K562 (cell line): ENCODE results near the gene PLPPR4. TPM values are rescaled to one million over a fixed set of nuclear protein-coding genes. Genes with fewer than 3 reads are reported as not detected.

ENCODE experiments used
- ATAC-seq: fragments of 200-7000 bp; cut with Tn5 transposase; 3 replicates; pipeline ENCODE4 v1.9.1; 2020; ENCODE audit warnings: moderate library complexity
- BruUV-seq: library from RNA; stranded (reverse); fragments of 400-500 nt; replicated peaks from 2 replicates; lab custom pipeline; 2021; lab: Mats Ljungman, UMichigan
- CTCF ChIA-PET: fragments of 300-600 bp; formaldehyde crosslinking; extraction: SDS; loops from one replicate; lab custom pipeline; 2021; ENCODE audit warnings: low intra/inter-chr PET ratio; lab: Yijun Ruan, JAX
- POLR2A ChIA-PET: fragments of 300-600, 350-650 bp; sonication (Branson Sonifier 250); formaldehyde crosslinking; extraction: SDS; loops from one replicate; lab custom pipeline; 2021; ENCODE audit warnings: antibody characterized with exemption, inconsistent platforms; lab: Yijun Ruan, JAX
- DNase-seq, 4 experiments: peaks; one replicate each; pipeline versions ENCODE4 v3.0.0 to v3.0.0-alpha.2; 2011 to 2018; ENCODE audit warnings: low spot score in 3 of 4, mixed read lengths in 3 of 4; ENCODE audit errors: extremely low read depth in 1 of 4
- FAIRE-seq: peaks from 2 replicates; lab custom pipeline; 2011; peaks lifted over from hg19 to GRCh38; lab: Jason Lieb, UNC
- H2AFZ ChIP-seq: 2 replicates; pipeline ENCODE4 v1.6.0; 2011; ENCODE audit warnings: low read depth, low read length, control low read depth, inconsistent platforms
- H3K27ac ChIP-seq: fragments of 200-600 bp; 3 replicates; pipeline ENCODE4 v1.8.0; 2011; ENCODE audit warnings: low read depth, mild to moderate bottlenecking, control low read depth, inconsistent platforms, low read length, moderate library complexity, mixed read lengths; ENCODE audit errors: extremely low read depth
- H3K27me3 ChIP-seq, 2 experiments: fragments of 300-600 bp in 1 of 2; 2 replicates in 1 of 2; 3 replicates in 1 of 2; pipeline versions ENCODE4 v1.6.0 to v1.8.0; 2011; ENCODE audit warnings: inconsistent platforms in 2 of 2, low read length in 2 of 2, mild to moderate bottlenecking in 1 of 2, mixed read lengths in 1 of 2, moderate library complexity in 1 of 2; ENCODE audit not compliant: control insufficient read depth in 2 of 2, insufficient read depth in 2 of 2
- H3K36me3 ChIP-seq: fragments of 300-600 bp; 3 replicates; pipeline ENCODE4 v1.8.0; 2011; ENCODE audit warnings: mild to moderate bottlenecking, low read length, inconsistent platforms; ENCODE audit not compliant: control insufficient read depth, insufficient read depth
- H3K4me1 ChIP-seq, 2 experiments: fragments of 200-600 bp in 1 of 2; replicated peaks in 1 of 2; 2 replicates in 1 of 2; 3 replicates in 1 of 2; pipeline versions ENCODE4 v1.5.1 to v1.8.0; 2011; ENCODE audit warnings: inconsistent platforms in 2 of 2, low read length in 2 of 2, mild to moderate bottlenecking in 1 of 2, mixed read lengths in 1 of 2, moderate library complexity in 1 of 2; ENCODE audit not compliant: control insufficient read depth in 2 of 2, insufficient read depth in 2 of 2
- H3K4me2 ChIP-seq: 2 replicates; pipeline ENCODE4 v1.6.1; 2011; ENCODE audit warnings: low read length, control low read depth, inconsistent platforms, mixed read lengths; ENCODE audit not compliant: insufficient read depth
- H3K4me3 ChIP-seq: fragments of 200-600 bp; sonication (generic), shearing (Covaris generic); 2 replicates; pipeline ENCODE4 v1.5.1; 2016; ENCODE audit warnings: control low read depth, inconsistent platforms
- H3K79me2 ChIP-seq: fragments of 200-600 bp; 3 replicates; pipeline ENCODE4 v1.8.0; 2011; ENCODE audit warnings: low read length, inconsistent platforms; ENCODE audit not compliant: control insufficient read depth, insufficient read depth
- H3K9ac ChIP-seq, 2 experiments: 2 replicates each; pipeline versions ENCODE4 v1.6.0 to v1.6.1; 2011; ENCODE audit warnings: low read depth in 2 of 2, low read length in 2 of 2, control low read depth in 1 of 2, inconsistent platforms in 1 of 2, mild to moderate bottlenecking in 1 of 2, mixed read lengths in 1 of 2; ENCODE audit not compliant: insufficient read depth in 1 of 2
- H3K9me1 ChIP-seq: one replicate; pipeline ENCODE4 v1.6.0; 2011; ENCODE audit warnings: inconsistent platforms, mild to moderate bottlenecking, low read length, moderate library complexity; ENCODE audit not compliant: control insufficient read depth, insufficient read depth
- H3K9me3 ChIP-seq: replicated peaks from 2 replicates; pipeline ENCODE4 v1.5.1; 2011; ENCODE audit warnings: low read depth, low read length, inconsistent platforms; ENCODE audit not compliant: control insufficient read depth, insufficient read depth
- H4K20me1 ChIP-seq: replicated peaks from 2 replicates; pipeline ENCODE4 v1.6.1; 2011; ENCODE audit warnings: low read length, inconsistent platforms, mixed read lengths; ENCODE audit not compliant: control insufficient read depth, insufficient read depth
- C11orf30 ChIP-seq: fragments of 450-650 bp; IDR thresholded peaks from 2 replicates; pipeline ENCODE4 v1.6.1; 2016; ENCODE audit warnings: low read depth, mild to moderate bottlenecking
- CHD1 ChIP-seq: fragments of 200-600 bp; sonication (generic); IDR thresholded peaks from one replicate; pipeline ENCODE4 v1.6.1; 2012; ENCODE audit warnings: mild to moderate bottlenecking, moderate library complexity, low read length, inconsistent platforms
- CREB3 ChIP-seq: fragments of 450-650 bp; conservative IDR thresholded peaks from 2 replicates; pipeline ENCODE4 v1.6.1; 2016; ENCODE audit warnings: missing genetic modification characterization, low read depth, mild to moderate bottlenecking, missing compliant biosample characterization, moderate library complexity
- ELF2 ChIP-seq: fragments of 250-450 bp; sonication (Bioruptor Pico); IDR thresholded peaks from 2 replicates; pipeline ENCODE4 v1.5.0; 2021; ENCODE audit warnings: mild to moderate bottlenecking
- FOXA1 ChIP-seq: fragments of 450-650 bp; IDR thresholded peaks from 2 replicates; pipeline ENCODE4 v1.6.1; 2016; ENCODE audit warnings: mild to moderate bottlenecking, borderline replicate concordance
- MAFG ChIP-seq: fragments of 450-650 bp; conservative IDR thresholded peaks from 2 replicates; pipeline ENCODE4 v1.6.1; 2016; ENCODE audit warnings: missing genetic modification characterization, missing compliant biosample characterization
- ZNF174 ChIP-seq: fragments of 250-450 bp; sonication (Bioruptor Pico); IDR thresholded peaks from 2 replicates; pipeline ENCODE4 v1.4.0; 2020; ENCODE audit warnings: mild to moderate bottlenecking
- ZNF316 ChIP-seq: fragments of 450-650 bp; IDR thresholded peaks from 2 replicates; pipeline ENCODE4 v1.6.1; 2016
- ZNF589 ChIP-seq: fragments of 200-800 bp; sonication (Bioruptor generic); IDR thresholded peaks from 2 replicates; pipeline ENCODE4 v1.6.1; 2016; ENCODE audit warnings: low read depth, missing genetic modification characterization, missing compliant biosample characterization
- WGBS: fragments of 100-300 bp; shearing (Covaris generic); methylation state at CpG from one replicate; pipeline ENCODE4 v1.1.6; 2016; ENCODE audit warnings: low coverage, mixed read lengths; ENCODE audit not compliant: insufficient coverage; ENCODE audit errors: missing lambda C conversion rate; 5-methylcytosine and 5-hydroxymethylcytosine counted together
- in situ Hi-C: fragments of 300-500 bp; cut with MboI; formaldehyde crosslinking; loops from 4 replicates; pipeline ENCODE4 v1.15.0; 2018; ENCODE audit warnings: inconsistent platforms, mixed read lengths
- intact Hi-C: fragments of 100-400 bp; cut with micrococcal nuclease; formaldehyde crosslinking; loops from 2 replicates; pipeline ENCODE4 v1.14.2; 2022
- polyA plus RNA-seq, 8 experiments: library from polyadenylated mRNA; depleted of rRNA in 4 of 8; stranded (reverse) in 5 of 8; unstranded in 3 of 8; fragments of >200 nt; fragmentation: Nextera tagmentation in 2 of 8; fragmentation: Illumina TruSeq in 1 of 8; extraction: Ambion mirVana in 2 of 8; extraction: Trizol in 1 of 8; gene quantifications; 2 replicates each; pipeline versions ENCODE4 v1.2.1 to v1.2.3, GENCODE V29; 2011 to 2014; ENCODE audit warnings: inconsistent platforms in 1 of 8, missing spikeins in 1 of 8
- total RNA-seq, 7 experiments: library from RNA; depleted of rRNA in 6 of 7; stranded (reverse); fragments of >200 nt in 6 of 7; fragmentation: Illumina TruSeq in 2 of 7; extraction: Trizol in 2 of 7; gene quantifications; 2 replicates each; pipeline versions ENCODE4 v1.2.1 to v1.2.3, GENCODE V29; 2011 to 2021; ENCODE audit warnings: low replicate concordance in 1 of 7

PLPPR4 gene
- total and polyA plus RNA-seq, 9 of the 15 experiments (the other 6 are each of a cell fraction or from before 2014, with no cell fraction given) = not detected

DNA sequence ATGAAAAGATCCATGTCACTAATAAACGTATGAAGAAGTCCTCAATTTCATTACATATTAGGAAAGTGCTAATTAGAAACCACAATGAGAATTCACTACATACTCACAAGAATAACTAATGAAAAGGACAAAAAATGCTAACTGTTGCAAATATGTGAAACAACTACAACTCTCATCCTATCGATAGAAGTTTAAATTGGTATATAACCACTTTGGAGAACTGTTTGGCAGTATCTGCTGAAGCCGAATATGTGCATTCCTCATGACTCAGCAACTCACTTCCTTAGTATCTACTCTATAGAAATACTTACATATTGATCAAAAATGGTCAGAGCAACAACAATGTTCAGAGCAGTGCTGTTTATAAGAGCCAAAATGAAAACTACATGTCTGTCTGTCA is 66.8 kb downstream of the PLPPR4 start:
- WGBS = 5% methylated on average over 3 of the region's 3 CpGs

GRCh38 chr1:99331636-99332035 is 67.3 kb downstream of the PLPPR4 start:
- 17% methylated on average over 1 of the region's 2 CpGs for whole genome bisulfite sequencing
- Histone ChIP-seq H3K36me3 (no peaks in the 10 kb centered on the region), H3K27ac (no peak overlapping the region), H3K9ac (no peak overlapping the region), H3K4me3 (no peak overlapping the region), H3K4me1 (no peaks in the 10 kb centered on the region), H3K9me1 (no peaks in the 10 kb centered on the region), H3K4me2 (no peak overlapping the region), H4K20me1 (no peaks in the 10 kb centered on the region), H3K9me3 (no peaks in the 10 kb centered on the region), H3K27me3 (no peaks in the 10 kb centered on the region), H2AFZ (no peak overlapping the region), H3K79me2 (no peaks in the 10 kb centered on the region)
- TF ChIP-seq ZNF589 = no peak
- no peak for TF ChIP-seq CREB3 (tag)
- in situ Hi-C loops (no loop called here), intact Hi-C loops (no loop called here)
- BruUV-seq = no TSS peak
- FAIRE-seq (no peak), ATAC-seq (no peak), DNase-seq (no peak)
- ChIA-PET POLR2A (no interaction called here), CTCF (no interaction called here)

More for the DNA sequence above, 66.8 kb downstream of the PLPPR4 start:
- Histone ChIP-seq H3K4me3 (no peak overlapping the region), H3K9ac (no peak overlapping the region), H3K27me3 (no peaks in the 10 kb centered on the region), H3K4me1 (no peaks in the 10 kb centered on the region), H3K79me2 (no peaks in the 10 kb centered on the region), H2AFZ (no peak overlapping the region), H3K9me1 (no peaks in the 10 kb centered on the region), H3K36me3 (no peaks in the 10 kb centered on the region)
- POLR2A ChIA-PET = no interaction called here
- no peak for DNase-seq
- intact Hi-C loops = no loop called here
- no peak for FAIRE-seq
- CTCF ChIA-PET = no interaction called here
- TF ChIP-seq ELF2 (CRISPR knock-in tag) = no peak
- TF ChIP-seq MAFG = peak; percentile 45
- TF ChIP-seq ZNF316 = peak; percentile 61; the same call in 1 of the 2 replicates
- TF ChIP-seq CHD1 = no peak
- no peak for TF ChIP-seq FOXA1
- TF ChIP-seq ZNF174 (CRISPR knock-in tag) = no peak
- peak; percentile 39; the same call in 1 of the 2 replicates for TF ChIP-seq C11orf30
- TF ChIP-seq, all 486 proteins: peak for 3
- H3K27ac ChIP-seq = no peak overlapping the region
- no peaks in the 10 kb centered on the region for H3K9me3 ChIP-seq
- H4K20me1 ChIP-seq = no peaks in the 10 kb centered on the region
- in situ Hi-C loops = no loop called here
- no peak for ATAC-seq
- H3K4me2 ChIP-seq = no peak overlapping the region
- BruUV-seq = no TSS peak
